HEK293 (cell line): ENCODE results near the gene AXL.

Experiments
- BCL11B ChIP-seq: fragments of 450-650 bp; formaldehyde crosslinking; IDR thresholded peaks from 2 replicates; pipeline ENCODE4 v1.5.1; 2016; ENCODE audit warnings: low read depth, missing biosample characterization, missing genetic modification characterization
- GLIS1 ChIP-seq: fragments of 450-650 bp; formaldehyde crosslinking; IDR thresholded peaks from 2 replicates; pipeline ENCODE4 v1.5.1; 2016; ENCODE audit warnings: missing biosample characterization, missing genetic modification characterization
- HIC1 ChIP-seq: fragments of 450-650 bp; formaldehyde crosslinking; IDR thresholded peaks from 2 replicates; pipeline ENCODE4 v1.5.1; 2016; ENCODE audit warnings: missing biosample characterization, missing genetic modification characterization
- KLF10 ChIP-seq: fragments of 450-650 bp; IDR thresholded peaks from 2 replicates; pipeline ENCODE4 v1.5.1; 2018; ENCODE audit warnings: missing biosample characterization, mild to moderate bottlenecking, missing genetic modification characterization
- KLF9 ChIP-seq: fragments of 450-650 bp; formaldehyde crosslinking; IDR thresholded peaks from 2 replicates; pipeline ENCODE4 v1.5.1; 2016; ENCODE audit warnings: missing biosample characterization, missing genetic modification characterization, low read depth
- OSR2 ChIP-seq: fragments of 450-650 bp; formaldehyde crosslinking; IDR thresholded peaks from 2 replicates; pipeline ENCODE4 v1.5.1; 2016; ENCODE audit warnings: missing biosample characterization, missing genetic modification characterization
- PRDM1 ChIP-seq: fragments of 450-650 bp; formaldehyde crosslinking; IDR thresholded peaks from 2 replicates; pipeline ENCODE4; 2016; ENCODE audit warnings: missing biosample characterization, missing genetic modification characterization
- SALL2 ChIP-seq: fragments of 450-650 bp; formaldehyde crosslinking; IDR thresholded peaks from 2 replicates; pipeline ENCODE4 v1.5.0; 2017; ENCODE audit warnings: missing biosample characterization, mild to moderate bottlenecking, missing genetic modification characterization, borderline replicate concordance
- TCF7L2 ChIP-seq: IDR thresholded peaks from 2 replicates; pipeline ENCODE4 v1.6.1; 2011; ENCODE audit warnings: low read depth, mild to moderate bottlenecking, inconsistent platforms, low read length, moderate library complexity, borderline replicate concordance
- ZBTB10 ChIP-seq: fragments of 450-650 bp; formaldehyde crosslinking; IDR thresholded peaks from 2 replicates; pipeline ENCODE4 v1.5.1; 2016; ENCODE audit warnings: missing biosample characterization, missing genetic modification characterization
- ZBTB7A ChIP-seq: fragments of 450-650 bp; formaldehyde crosslinking; IDR thresholded peaks from 2 replicates; pipeline ENCODE4 v1.5.1; 2016; ENCODE audit warnings: low read depth, missing biosample characterization, missing genetic modification characterization
- ZIC2 ChIP-seq: fragments of 450-650 bp; formaldehyde crosslinking; IDR thresholded peaks from 2 replicates; pipeline ENCODE4 v1.5.1; 2016; ENCODE audit warnings: missing biosample characterization, missing genetic modification characterization
- ZNF114 ChIP-seq: fragments of 450-650 bp; formaldehyde crosslinking; IDR thresholded peaks from 2 replicates; pipeline ENCODE4 v1.5.0; 2017; ENCODE audit warnings: missing biosample characterization, missing genetic modification characterization
- ZNF157 ChIP-seq: fragments of 450-650 bp; formaldehyde crosslinking; IDR thresholded peaks from 2 replicates; pipeline ENCODE4 v1.5.1; 2016; ENCODE audit warnings: missing biosample characterization, missing genetic modification characterization
- ZNF184 ChIP-seq: fragments of 450-650 bp; IDR thresholded peaks from 2 replicates; pipeline ENCODE4 v1.5.1; 2018; ENCODE audit warnings: missing biosample characterization, mild to moderate bottlenecking, missing genetic modification characterization
- ZNF211 ChIP-seq: fragments of 450-650 bp; formaldehyde crosslinking; IDR thresholded peaks from 2 replicates; pipeline ENCODE4 v1.5.1; 2016; ENCODE audit warnings: low read depth, missing biosample characterization, missing genetic modification characterization
- ZNF239 ChIP-seq: fragments of 450-650 bp; formaldehyde crosslinking; IDR thresholded peaks from 2 replicates; pipeline ENCODE4 v1.5.1; 2016; ENCODE audit warnings: missing biosample characterization, missing genetic modification characterization
- ZNF302 ChIP-seq: fragments of 450-650 bp; formaldehyde crosslinking; IDR thresholded peaks from 2 replicates; pipeline ENCODE4 v1.5.1; 2016; ENCODE audit warnings: missing biosample characterization, missing genetic modification characterization, low read depth
- ZNF335 ChIP-seq: fragments of 450-650 bp; formaldehyde crosslinking; conservative IDR thresholded peaks from 2 replicates; pipeline ENCODE4 v1.5.1; 2016; ENCODE audit warnings: missing biosample characterization, missing genetic modification characterization
- ZNF366 ChIP-seq: fragments of 450-650 bp; formaldehyde crosslinking; conservative IDR thresholded peaks from 2 replicates; pipeline ENCODE4 v1.5.1; 2016; ENCODE audit warnings: missing biosample characterization, missing genetic modification characterization
- ZNF416 ChIP-seq: fragments of 450-650 bp; formaldehyde crosslinking; IDR thresholded peaks from 2 replicates; pipeline ENCODE4 v1.5.1; 2016; ENCODE audit warnings: missing biosample characterization, missing genetic modification characterization
- ZNF501 ChIP-seq: fragments of 450-650 bp; formaldehyde crosslinking; IDR thresholded peaks from 2 replicates; pipeline ENCODE4 v1.5.1; 2016; ENCODE audit warnings: missing biosample characterization, missing genetic modification characterization
- ZNF514 ChIP-seq: fragments of 450-650 bp; formaldehyde crosslinking; IDR thresholded peaks from 2 replicates; pipeline ENCODE4 v1.5.1; 2016; ENCODE audit warnings: missing biosample characterization, missing genetic modification characterization
- ZNF629 ChIP-seq: fragments of 450-650 bp; formaldehyde crosslinking; IDR thresholded peaks from 2 replicates; pipeline ENCODE4 v1.5.1; 2017; ENCODE audit warnings: missing biosample characterization, missing genetic modification characterization
- ZNF776 ChIP-seq: fragments of 450-650 bp; formaldehyde crosslinking; IDR thresholded peaks from 2 replicates; pipeline ENCODE4 v1.5.0; 2017; ENCODE audit warnings: missing biosample characterization, missing genetic modification characterization, borderline replicate concordance
- ZNF830 ChIP-seq: fragments of 450-650 bp; IDR thresholded peaks from 2 replicates; pipeline ENCODE4 v1.5.0; 2018; ENCODE audit warnings: missing biosample characterization, missing genetic modification characterization, low read depth, mild to moderate bottlenecking, moderate library complexity
- TF ChIP-seq, protein P1 (sequence below): fragments of 450-650 bp; formaldehyde crosslinking; IDR thresholded peaks from 2 replicates; pipeline ENCODE4 v1.5.0; 2017; ENCODE audit warnings: missing biosample characterization, missing genetic modification characterization, borderline replicate concordance
- TF ChIP-seq, protein P2 (sequence below): fragments of 450-650 bp; formaldehyde crosslinking; IDR thresholded peaks from 2 replicates; pipeline ENCODE4 v1.5.1; 2016; ENCODE audit warnings: missing biosample characterization, missing genetic modification characterization, low read depth
- TF ChIP-seq, protein P3 (sequence below): fragments of 450-650 bp; formaldehyde crosslinking; IDR thresholded peaks from 2 replicates; pipeline ENCODE4 v1.5.1; 2016; ENCODE audit warnings: missing biosample characterization, missing genetic modification characterization

The AXL gene

DNA sequence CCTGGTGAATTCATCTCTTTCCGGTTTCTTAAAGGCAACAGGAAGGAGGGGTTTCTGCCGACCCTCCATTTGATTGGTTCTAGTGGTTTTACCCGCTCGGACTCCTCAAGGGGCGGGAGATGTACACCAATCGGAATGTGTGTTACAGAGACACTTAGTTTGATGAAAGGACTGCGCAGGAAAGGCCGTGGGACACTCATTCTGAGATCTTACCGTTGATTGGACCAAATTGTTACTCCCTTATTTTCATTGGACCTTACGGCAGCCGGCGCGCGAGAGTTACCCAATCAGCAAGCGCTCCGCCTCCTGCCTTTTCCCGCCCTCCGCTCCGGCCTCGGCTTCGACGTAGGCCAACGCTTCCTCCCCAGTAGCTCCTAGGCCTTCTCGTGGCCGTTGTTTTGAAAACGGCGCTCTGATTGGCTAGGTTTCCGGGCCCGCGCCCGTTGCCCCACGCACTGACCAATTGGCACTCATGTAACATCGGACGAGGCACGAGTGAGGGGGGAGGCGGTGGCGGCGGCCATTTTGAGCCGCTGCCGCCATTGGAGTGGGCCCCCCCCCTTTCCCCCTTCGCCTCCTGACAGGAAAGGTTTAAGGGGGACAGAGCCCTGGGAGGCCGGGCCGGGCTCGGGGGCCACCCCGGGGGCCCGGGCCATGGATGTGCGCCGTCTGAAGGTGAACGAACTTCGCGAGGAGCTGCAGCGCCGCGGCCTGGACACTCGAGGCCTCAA, 45.0 kb downstream of the AXL start, which contains the start of gene HNRNPUL1 (continued):
- TF ChIP-seq, protein P1, sequence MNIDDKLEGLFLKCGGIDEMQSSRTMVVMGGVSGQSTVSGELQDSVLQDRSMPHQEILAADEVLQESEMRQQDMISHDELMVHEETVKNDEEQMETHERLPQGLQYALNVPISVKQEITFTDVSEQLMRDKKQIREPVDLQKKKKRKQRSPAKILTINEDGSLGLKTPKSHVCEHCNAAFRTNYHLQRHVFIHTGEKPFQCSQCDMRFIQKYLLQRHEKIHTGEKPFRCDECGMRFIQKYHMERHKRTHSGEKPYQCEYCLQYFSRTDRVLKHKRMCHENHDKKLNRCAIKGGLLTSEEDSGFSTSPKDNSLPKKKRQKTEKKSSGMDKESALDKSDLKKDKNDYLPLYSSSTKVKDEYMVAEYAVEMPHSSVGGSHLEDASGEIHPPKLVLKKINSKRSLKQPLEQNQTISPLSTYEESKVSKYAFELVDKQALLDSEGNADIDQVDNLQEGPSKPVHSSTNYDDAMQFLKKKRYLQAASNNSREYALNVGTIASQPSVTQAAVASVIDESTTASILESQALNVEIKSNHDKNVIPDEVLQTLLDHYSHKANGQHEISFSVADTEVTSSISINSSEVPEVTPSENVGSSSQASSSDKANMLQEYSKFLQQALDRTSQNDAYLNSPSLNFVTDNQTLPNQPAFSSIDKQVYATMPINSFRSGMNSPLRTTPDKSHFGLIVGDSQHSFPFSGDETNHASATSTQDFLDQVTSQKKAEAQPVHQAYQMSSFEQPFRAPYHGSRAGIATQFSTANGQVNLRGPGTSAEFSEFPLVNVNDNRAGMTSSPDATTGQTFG: 0 out of 2 replicates have a peak, but pooled peaks have one; percentile 48
- TF ChIP-seq ZNF501 (tag by site-specific recombination) (peak; percentile 93), ZNF184 (tag by site-specific recombination) (no peak), ZNF114 (tag by site-specific recombination) (no peak), ZNF416 (tag by site-specific recombination) (no peak), TCF7L2 (peak; percentile 99), ZNF514 (no peak), ZIC2 (tag by site-specific recombination) (peak; percentile 26), HIC1 (tag by site-specific recombination) (no peak), ZNF157 (tag by site-specific recombination) (no peak), OSR2 (peak; percentile 89), ZNF302 (tag by site-specific recombination) (no peak), ZNF239 (tag by site-specific recombination) (no peak), ZNF830 (no peak), GLIS1 (tag by site-specific recombination) (peak; percentile 88), ZNF629 (tag by site-specific recombination) (peak; percentile 79), ZNF366 (tag by site-specific recombination) (peak; percentile 54; the same call in 1 of the 2 replicates), KLF9 (tag by site-specific recombination) (peak; percentile 73; the same call in 1 of the 2 replicates), ZNF211 (no peak), BCL11B (tag by site-specific recombination) (peak; percentile 88), ZNF776 (tag by site-specific recombination) (no peak), KLF10 (tag by site-specific recombination) (peak; percentile 93), ZBTB7A (tag by site-specific recombination) (peak; percentile 95), ZBTB10 (peak; percentile 98), ZNF335 (tag by site-specific recombination) (no peak), SALL2 (tag by site-specific recombination) (0 out of 2 replicates have a peak, but pooled peaks have one; percentile 14), PRDM1 (tag by site-specific recombination) (no peak)
- TF ChIP-seq, protein P2, sequence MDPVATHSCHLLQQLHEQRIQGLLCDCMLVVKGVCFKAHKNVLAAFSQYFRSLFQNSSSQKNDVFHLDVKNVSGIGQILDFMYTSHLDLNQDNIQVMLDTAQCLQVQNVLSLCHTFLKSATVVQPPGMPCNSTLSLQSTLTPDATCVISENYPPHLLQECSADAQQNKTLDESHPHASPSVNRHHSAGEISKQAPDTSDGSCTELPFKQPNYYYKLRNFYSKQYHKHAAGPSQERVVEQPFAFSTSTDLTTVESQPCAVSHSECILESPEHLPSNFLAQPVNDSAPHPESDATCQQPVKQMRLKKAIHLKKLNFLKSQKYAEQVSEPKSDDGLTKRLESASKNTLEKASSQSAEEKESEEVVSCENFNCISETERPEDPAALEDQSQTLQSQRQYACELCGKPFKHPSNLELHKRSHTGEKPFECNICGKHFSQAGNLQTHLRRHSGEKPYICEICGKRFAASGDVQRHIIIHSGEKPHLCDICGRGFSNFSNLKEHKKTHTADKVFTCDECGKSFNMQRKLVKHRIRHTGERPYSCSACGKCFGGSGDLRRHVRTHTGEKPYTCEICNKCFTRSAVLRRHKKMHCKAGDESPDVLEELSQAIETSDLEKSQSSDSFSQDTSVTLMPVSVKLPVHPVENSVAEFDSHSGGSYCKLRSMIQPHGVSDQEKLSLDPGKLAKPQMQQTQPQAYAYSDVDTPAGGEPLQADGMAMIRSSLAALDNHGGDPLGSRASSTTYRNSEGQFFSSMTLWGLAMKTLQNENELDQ (tag by site-specific recombination): no peak
- TF ChIP-seq, protein P3, sequence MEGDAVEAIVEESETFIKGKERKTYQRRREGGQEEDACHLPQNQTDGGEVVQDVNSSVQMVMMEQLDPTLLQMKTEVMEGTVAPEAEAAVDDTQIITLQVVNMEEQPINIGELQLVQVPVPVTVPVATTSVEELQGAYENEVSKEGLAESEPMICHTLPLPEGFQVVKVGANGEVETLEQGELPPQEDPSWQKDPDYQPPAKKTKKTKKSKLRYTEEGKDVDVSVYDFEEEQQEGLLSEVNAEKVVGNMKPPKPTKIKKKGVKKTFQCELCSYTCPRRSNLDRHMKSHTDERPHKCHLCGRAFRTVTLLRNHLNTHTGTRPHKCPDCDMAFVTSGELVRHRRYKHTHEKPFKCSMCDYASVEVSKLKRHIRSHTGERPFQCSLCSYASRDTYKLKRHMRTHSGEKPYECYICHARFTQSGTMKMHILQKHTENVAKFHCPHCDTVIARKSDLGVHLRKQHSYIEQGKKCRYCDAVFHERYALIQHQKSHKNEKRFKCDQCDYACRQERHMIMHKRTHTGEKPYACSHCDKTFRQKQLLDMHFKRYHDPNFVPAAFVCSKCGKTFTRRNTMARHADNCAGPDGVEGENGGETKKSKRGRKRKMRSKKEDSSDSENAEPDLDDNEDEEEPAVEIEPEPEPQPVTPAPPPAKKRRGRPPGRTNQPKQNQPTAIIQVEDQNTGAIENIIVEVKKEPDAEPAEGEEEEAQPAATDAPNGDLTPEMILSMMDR (tag by site-specific recombination): peak; percentile 89
